ENCODE data around the gene GALNT3. TPM values are rescaled to one million over a fixed set of nuclear protein-coding genes. Genes with fewer than 3 reads are reported as not detected.

The GALNT3 gene
- total RNA-seq, 1 experiment from 2014 or later = 9.8 TPM

GRCh38 chr2:165833156-165833555, 39.1 kb upstream of the GALNT3 start:
- no peaks in the 10 kb centered on the region for H3K27me3 ChIP-seq (ENCODE audit: insufficient read depth, low read length)
- H3K9me3 ChIP-seq (ENCODE audit: control insufficient read depth in 1 of 2, insufficient read depth in 1 of 2, low read depth in 1 of 2, low read length in 2 of 2) = no peaks in the 10 kb centered on the region
- no peaks in the 10 kb centered on the region for H3K9me2 ChIP-seq (ENCODE audit: insufficient read depth)
- no peak for DNase-seq (ENCODE audit: low read depth, low spot score)
- no peak overlapping the region for H3K27ac ChIP-seq (ENCODE audit: low read depth, low read length)
- intact Hi-C loops (cut with micrococcal nuclease) = no loop called here
- BruUV-seq (replicated peaks) = no TSS peak
- no peak overlapping the region for H3K4me2 ChIP-seq (ENCODE audit: low read length)
- no peaks in the 10 kb centered on the region for H3K36me3 ChIP-seq (ENCODE audit: control insufficient read depth in 1 of 2, insufficient read depth in 2 of 2, low read length in 2 of 2)
- ChIA-PET CTCF (no interaction called here), POLR2A (no interaction called here), RAD21 (ENCODE audit: low non-redundant PET in 1 of 2, low total read pairs in 2 of 2, uncharacterized antibody in 2 of 2, unreplicated experiment in 2 of 2) (no interaction called here)
- peaks cover 0 to 4% of the 10 kb centered on the region in 2 experiments; a peak in 2 of 4 replicates for H3K4me1 ChIP-seq (ENCODE audit: control insufficient read depth in 1 of 2, insufficient read depth in 2 of 2, low read length in 2 of 2)
- no peak overlapping the region for H3K9ac ChIP-seq (ENCODE audit: low read length)
- ATAC-seq = no peak
- no peaks in the 10 kb centered on the region for H4K20me1 ChIP-seq (ENCODE audit: insufficient read depth)
- no peaks in the 10 kb centered on the region for H3K79me2 ChIP-seq (ENCODE audit: insufficient read depth, low read length)
- TF ChIP-seq RAD21 (IDR thresholded peaks at IDR 0.05; ENCODE audit: low read depth) (no peak), ZBTB33 (IDR thresholded peaks at IDR 0.05; ENCODE audit: extremely low read depth, insufficient replicate concordance, low read length) (no peak), SIN3A (IDR thresholded peaks at IDR 0.05; ENCODE audit: low read depth) (no peak), YY1 (IDR thresholded peaks at IDR 0.05; ENCODE audit: extremely low read depth, insufficient replicate concordance, low read depth, low read length) (no peak), SRF (IDR thresholded peaks at IDR 0.05; ENCODE audit: low read depth) (no peak), SP1 (IDR thresholded peaks at IDR 0.05; ENCODE audit: low read depth) (no peak), JUND (IDR thresholded peaks at IDR 0.05) (no peak), CTCF (IDR thresholded peaks at IDR 0.05 in 2 of 3, conservative IDR thresholded peaks at IDR 0.05 in 1 of 3; ENCODE audit: borderline replicate concordance in 1 of 3, insufficient read depth in 1 of 3, low read depth in 2 of 3, low read length in 2 of 3) (no peak), MAX (IDR thresholded peaks at IDR 0.05) (no peak), EZH2 (IDR thresholded peaks at IDR 0.05) (no peak), TCF7L2 (IDR thresholded peaks at IDR 0.05; ENCODE audit: borderline replicate concordance, extremely low read depth, insufficient read depth, insufficient read length) (no peak), CEBPB (IDR thresholded peaks at IDR 0.05; ENCODE audit: low read depth) (no peak), POLR2A (IDR thresholded peaks at IDR 0.05; ENCODE audit: borderline replicate concordance, extremely low read depth, insufficient read depth, insufficient read length) (no peak), CBX3 (IDR thresholded peaks at IDR 0.05; ENCODE audit: low read depth) (no peak), EZH2phosphoT487 (IDR thresholded peaks at IDR 0.05; ENCODE audit: borderline replicate concordance) (no peak), ZFX (IDR thresholded peaks at IDR 0.05) (no peak), ELF1 (IDR thresholded peaks at IDR 0.05; ENCODE audit: borderline replicate concordance, low read depth) (no peak), ATF3 (IDR thresholded peaks at IDR 0.05) (no peak), EGR1 (IDR thresholded peaks at IDR 0.05; ENCODE audit: low read depth) (no peak)
- H3K4me3 ChIP-seq (replicated peaks in 1 of 2; ENCODE audit: low read depth in 1 of 2, low read length in 2 of 2) = no peak overlapping the region
- no peak overlapping the region for H2AFZ ChIP-seq (ENCODE audit: low read depth, low read length, poor library complexity, severe bottlenecking)
